GM10266 (cell line): ENCODE measurements around the gene KCNC4.

ENCODE experiments used
- DNase-seq: peaks from one replicate; pipeline ENCODE4 v3.0.0; 2012; ENCODE audit errors: extremely low spot score
- CTCF ChIP-seq: IDR thresholded peaks from 2 replicates; pipeline ENCODE4 v1.5.1; 2012; ENCODE audit warnings: mild to moderate bottlenecking, low read depth; ENCODE audit not compliant: control insufficient read depth, insufficient read depth; ENCODE audit errors: missing control alignments

The KCNC4 gene

GRCh38 chr1:110188035-110188618, 22.0 kb upstream of the KCNC4 start:
- TF ChIP-seq CTCF: no peak
- DNase-seq: no peak

- no peak for TF ChIP-seq CTCF
- DNase-seq: no peak
Measured at GRCh38 chr1:110189181-110189580, 20.9 kb upstream of the KCNC4 start.

- no peak for DNase-seq
- TF ChIP-seq CTCF: no peak
Measured at GRCh38 chr1:110190282-110190929, 19.7 kb upstream of the KCNC4 start.

GRCh38 chr1:110192541-110192940, 17.6 kb upstream of the KCNC4 start:
- DNase-seq: no peak
- no peak for TF ChIP-seq CTCF

- no peak for DNase-seq
- TF ChIP-seq CTCF: no peak
Measured at GRCh38 chr1:110195196-110195595, 14.9 kb upstream of the KCNC4 start.

- DNase-seq: peak; percentile 83
Measured at GRCh38 chr1:110196917-110197765, 13.0 kb upstream of the KCNC4 start.

More at GRCh38 chr1:110196917-110197765, 13.0 kb upstream of the KCNC4 start:
- TF ChIP-seq CTCF: peak; percentile 95
